ENCODE data around the gene CD44.

- TF ChIP-seq, protein P1, sequence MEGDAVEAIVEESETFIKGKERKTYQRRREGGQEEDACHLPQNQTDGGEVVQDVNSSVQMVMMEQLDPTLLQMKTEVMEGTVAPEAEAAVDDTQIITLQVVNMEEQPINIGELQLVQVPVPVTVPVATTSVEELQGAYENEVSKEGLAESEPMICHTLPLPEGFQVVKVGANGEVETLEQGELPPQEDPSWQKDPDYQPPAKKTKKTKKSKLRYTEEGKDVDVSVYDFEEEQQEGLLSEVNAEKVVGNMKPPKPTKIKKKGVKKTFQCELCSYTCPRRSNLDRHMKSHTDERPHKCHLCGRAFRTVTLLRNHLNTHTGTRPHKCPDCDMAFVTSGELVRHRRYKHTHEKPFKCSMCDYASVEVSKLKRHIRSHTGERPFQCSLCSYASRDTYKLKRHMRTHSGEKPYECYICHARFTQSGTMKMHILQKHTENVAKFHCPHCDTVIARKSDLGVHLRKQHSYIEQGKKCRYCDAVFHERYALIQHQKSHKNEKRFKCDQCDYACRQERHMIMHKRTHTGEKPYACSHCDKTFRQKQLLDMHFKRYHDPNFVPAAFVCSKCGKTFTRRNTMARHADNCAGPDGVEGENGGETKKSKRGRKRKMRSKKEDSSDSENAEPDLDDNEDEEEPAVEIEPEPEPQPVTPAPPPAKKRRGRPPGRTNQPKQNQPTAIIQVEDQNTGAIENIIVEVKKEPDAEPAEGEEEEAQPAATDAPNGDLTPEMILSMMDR (IDR thresholded peaks at IDR 0.05; ENCODE audit: low read length) = no peak
- no peak for TF ChIP-seq EZH2 (IDR thresholded peaks at IDR 0.05; ENCODE audit: borderline replicate concordance, low read length)
Measured at GRCh38 chr11:35230388-35230787, 91.4 kb downstream of the CD44 start.
